Measurements from ENCODE around the gene CEL.
"Not testable (repeated sequence)": the region's sequence is repeated elsewhere in the genome, so short reads cannot be mapped to it uniquely, and the experiment has no call there.

DNA sequence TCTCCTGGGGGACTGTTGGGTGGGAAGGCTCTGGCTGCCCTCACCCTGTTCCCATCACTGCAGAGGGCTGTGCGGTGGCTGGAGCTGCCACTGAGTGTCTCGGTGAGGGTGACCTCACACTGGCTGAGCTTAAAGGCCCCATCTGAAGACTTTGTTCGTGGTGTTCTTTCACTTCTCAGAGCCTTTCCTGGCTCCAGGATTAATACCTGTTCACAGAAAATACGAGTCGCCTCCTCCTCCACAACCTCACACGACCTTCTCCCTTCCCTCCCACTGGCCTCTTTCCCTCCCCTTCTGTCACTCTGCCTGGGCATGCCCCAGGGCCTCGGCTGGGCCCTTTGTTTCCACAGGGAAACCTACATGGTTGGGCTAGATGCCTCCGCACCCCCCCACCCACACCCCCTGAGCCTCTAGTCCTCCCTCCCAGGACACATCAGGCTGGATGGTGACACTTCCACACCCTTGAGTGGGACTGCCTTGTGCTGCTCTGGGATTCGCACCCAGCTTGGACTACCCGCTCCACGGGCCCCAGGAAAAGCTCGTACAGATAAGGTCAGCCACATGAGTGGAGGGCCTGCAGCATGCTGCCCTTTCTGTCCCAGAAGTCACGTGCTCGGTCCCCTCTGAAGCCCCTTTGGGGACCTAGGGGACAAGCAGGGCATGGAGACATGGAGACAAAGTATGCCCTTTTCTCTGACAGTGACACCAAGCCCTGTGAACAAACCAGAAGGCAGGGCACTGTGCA lies 590 bp upstream of the CEL start:
- not testable (repeated sequence) for TF ChIP-seq EP300 (IDR thresholded peaks at IDR 0.05)
- TF ChIP-seq, protein P1, sequence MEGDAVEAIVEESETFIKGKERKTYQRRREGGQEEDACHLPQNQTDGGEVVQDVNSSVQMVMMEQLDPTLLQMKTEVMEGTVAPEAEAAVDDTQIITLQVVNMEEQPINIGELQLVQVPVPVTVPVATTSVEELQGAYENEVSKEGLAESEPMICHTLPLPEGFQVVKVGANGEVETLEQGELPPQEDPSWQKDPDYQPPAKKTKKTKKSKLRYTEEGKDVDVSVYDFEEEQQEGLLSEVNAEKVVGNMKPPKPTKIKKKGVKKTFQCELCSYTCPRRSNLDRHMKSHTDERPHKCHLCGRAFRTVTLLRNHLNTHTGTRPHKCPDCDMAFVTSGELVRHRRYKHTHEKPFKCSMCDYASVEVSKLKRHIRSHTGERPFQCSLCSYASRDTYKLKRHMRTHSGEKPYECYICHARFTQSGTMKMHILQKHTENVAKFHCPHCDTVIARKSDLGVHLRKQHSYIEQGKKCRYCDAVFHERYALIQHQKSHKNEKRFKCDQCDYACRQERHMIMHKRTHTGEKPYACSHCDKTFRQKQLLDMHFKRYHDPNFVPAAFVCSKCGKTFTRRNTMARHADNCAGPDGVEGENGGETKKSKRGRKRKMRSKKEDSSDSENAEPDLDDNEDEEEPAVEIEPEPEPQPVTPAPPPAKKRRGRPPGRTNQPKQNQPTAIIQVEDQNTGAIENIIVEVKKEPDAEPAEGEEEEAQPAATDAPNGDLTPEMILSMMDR (IDR thresholded peaks at IDR 0.05): not testable (repeated sequence)
